Loucy (cell line): ENCODE results near the gene EMSY.

Source experiments
- EZH2phosphoT487 ChIP-seq: fragments of 200-600 bp; IDR thresholded peaks from 2 replicates; pipeline ENCODE4 v1.6.1; 2018; ENCODE audit warnings: antibody characterized with exemption, mild to moderate bottlenecking, moderate library complexity, borderline replicate concordance
- TF ChIP-seq, protein P1 (sequence below): fragments of 200-600 bp; sonication (generic); conservative IDR thresholded peaks from 2 replicates; pipeline ENCODE4 v1.5.1; 2014; ENCODE audit warnings: mild to moderate bottlenecking, antibody characterized with exemption, low read length

DNA sequence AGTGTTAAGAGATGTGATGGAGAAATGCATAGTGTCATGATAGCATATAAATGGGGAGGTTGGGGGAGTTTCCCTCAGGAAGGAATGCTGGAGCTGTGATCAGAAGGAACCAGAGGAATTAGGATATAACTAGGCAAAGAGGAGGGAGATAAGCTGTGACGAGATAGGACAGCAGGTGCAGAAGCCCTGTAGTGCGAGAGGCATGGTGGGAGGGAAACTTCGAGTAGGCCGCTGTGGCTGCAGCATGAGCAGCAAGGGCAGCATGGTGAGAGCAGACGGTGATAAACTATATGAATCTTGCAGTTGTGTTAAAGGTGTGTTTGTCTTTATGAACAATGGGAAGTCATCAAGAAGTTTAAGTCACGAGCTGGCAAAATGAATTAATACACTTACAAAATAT, 109.9 kb downstream of the EMSY start:
- no peak for TF ChIP-seq EZH2phosphoT487
- TF ChIP-seq, protein P1, sequence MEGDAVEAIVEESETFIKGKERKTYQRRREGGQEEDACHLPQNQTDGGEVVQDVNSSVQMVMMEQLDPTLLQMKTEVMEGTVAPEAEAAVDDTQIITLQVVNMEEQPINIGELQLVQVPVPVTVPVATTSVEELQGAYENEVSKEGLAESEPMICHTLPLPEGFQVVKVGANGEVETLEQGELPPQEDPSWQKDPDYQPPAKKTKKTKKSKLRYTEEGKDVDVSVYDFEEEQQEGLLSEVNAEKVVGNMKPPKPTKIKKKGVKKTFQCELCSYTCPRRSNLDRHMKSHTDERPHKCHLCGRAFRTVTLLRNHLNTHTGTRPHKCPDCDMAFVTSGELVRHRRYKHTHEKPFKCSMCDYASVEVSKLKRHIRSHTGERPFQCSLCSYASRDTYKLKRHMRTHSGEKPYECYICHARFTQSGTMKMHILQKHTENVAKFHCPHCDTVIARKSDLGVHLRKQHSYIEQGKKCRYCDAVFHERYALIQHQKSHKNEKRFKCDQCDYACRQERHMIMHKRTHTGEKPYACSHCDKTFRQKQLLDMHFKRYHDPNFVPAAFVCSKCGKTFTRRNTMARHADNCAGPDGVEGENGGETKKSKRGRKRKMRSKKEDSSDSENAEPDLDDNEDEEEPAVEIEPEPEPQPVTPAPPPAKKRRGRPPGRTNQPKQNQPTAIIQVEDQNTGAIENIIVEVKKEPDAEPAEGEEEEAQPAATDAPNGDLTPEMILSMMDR, result no peak
